Lower leg skin (tissue), 4 donors: ENCODE data around the gene KCNK13. TPM values are rescaled to one million over a fixed set of nuclear protein-coding genes. Genes with fewer than 3 reads are reported as not detected.

Experiments
- DNase-seq, 2 donors: peaks; one replicate each; pipeline ENCODE4 v3.0.0-alpha.2; 2019; ENCODE audit warnings: low spot score in 2 of 2
- H3K4me3 ChIP-seq: fragments of 200-600 bp; sonication (generic); 2 replicates; pipeline ENCODE4 v1.5.1; 2017; ENCODE audit warnings: mild to moderate bottlenecking, low read depth; ENCODE audit not compliant: poor library complexity, severe bottlenecking
- CTCF ChIP-seq, 3 donors: fragments of 450-650 bp; IDR thresholded peaks; one replicate each; pipeline ENCODE4 v1.5.1; 2016; ENCODE audit warnings: antibody characterized with exemption in 3 of 3, mild to moderate bottlenecking in 3 of 3, moderate library complexity in 2 of 3
- POLR2A ChIP-seq, 2 donors: fragments of 450-650 bp; IDR thresholded peaks; one replicate each; pipeline ENCODE4 v1.6.1; 2016 to 2017; ENCODE audit warnings: antibody characterized with exemption in 2 of 2, mild to moderate bottlenecking in 1 of 2, moderate library complexity in 1 of 2
- WGBS, 2 donors: methylation state at CpG; one replicate each; pipeline ENCODE4 v1.1.5; 2018; 5-methylcytosine and 5-hydroxymethylcytosine counted together
- intact Hi-C: fragments of 100-400 bp; cut with DNase I; formaldehyde crosslinking; loops from one replicate; pipeline ENCODE4 v1.15.0; 2023; ENCODE audit warnings: low total_unique reads
- total RNA-seq, 4 donors: library from RNA; depleted of rRNA; stranded (reverse); fragments of >200 nt; gene quantifications; one replicate each; pipeline ENCODE4 v1.1.0, GENCODE V29; 2016

Gene KCNK13
- total RNA-seq, 4 donors from 2014 or later = 0.12 to 0.46 (median 0.16) TPM; not detected in 1

GRCh38 chr14:90027842-90028241 is 34.0 kb upstream of the KCNK13 start:
- 80 to 92% methylated on average over 1 of the region's 1 CpG for WGBS, 2 donors
- DNase-seq = no peak
- H3K4me3 ChIP-seq = no peak overlapping the region
- no peak for TF ChIP-seq CTCF (IDR thresholded peaks at IDR 0.05)
- no peak for TF ChIP-seq POLR2A (IDR thresholded peaks at IDR 0.05)
- intact Hi-C loops = no loop called here

DNA sequence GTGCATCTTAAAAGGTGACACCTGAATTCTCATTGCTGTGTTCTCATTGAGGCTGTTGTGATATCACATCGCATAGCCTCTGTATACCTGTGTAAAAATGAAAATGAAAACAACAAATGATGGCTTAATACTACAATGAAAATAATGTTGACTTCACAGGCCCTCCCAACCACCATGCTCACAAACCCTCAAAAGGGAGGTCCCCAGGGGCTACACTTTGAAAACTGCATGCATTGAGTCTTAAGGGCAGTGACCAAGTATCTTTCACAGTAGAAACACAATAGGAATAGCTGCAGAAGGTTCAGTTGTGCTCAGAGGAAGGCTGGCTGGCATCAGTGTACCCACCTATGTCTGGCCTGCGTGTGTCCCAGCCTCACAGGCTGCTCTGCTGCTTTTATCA is 27.6 kb upstream of the KCNK13 start:
- TF ChIP-seq POLR2A (IDR thresholded peaks at IDR 0.05) = no peak
- no peak for TF ChIP-seq CTCF (IDR thresholded peaks at IDR 0.05)
- intact Hi-C loops = no loop called here

DNA sequence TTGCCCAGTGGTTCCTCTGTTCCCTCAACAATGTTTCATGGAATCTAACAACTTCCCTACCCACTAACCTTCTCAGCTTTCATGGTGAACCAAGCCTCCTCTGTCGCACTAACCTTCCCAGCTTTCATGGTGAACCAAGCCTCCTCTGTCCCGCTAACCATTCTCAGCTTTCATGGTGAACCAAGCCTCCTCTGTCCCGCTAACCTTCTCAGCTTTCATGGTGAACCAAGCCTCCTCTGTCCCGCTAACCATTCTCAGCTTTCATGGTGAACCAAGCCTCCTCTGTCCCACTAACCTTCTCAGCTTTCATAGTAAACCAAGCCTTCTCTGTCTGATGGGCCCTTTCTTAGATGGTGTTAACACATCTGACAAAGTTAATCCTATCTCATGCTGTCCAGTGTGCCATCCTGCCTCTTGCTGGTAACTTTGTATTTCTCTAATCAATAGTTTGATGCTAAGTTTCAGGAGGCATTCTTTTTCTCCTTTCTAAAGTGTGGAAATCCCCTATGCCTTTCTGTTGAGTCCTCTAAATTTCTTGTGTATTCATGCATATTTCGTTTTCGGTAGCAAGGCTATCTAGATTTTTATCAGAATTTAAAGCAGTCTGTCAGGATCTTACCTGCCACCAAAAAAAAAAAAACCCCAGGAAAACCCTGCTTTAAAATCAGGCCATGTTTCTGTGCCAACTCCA is 26.8 kb upstream of the KCNK13 start:
- intact Hi-C loops = no loop called here
- TF ChIP-seq CTCF (IDR thresholded peaks at IDR 0.05) = no peak
- no peak for TF ChIP-seq POLR2A (IDR thresholded peaks at IDR 0.05)
- H3K4me3 ChIP-seq = no peak overlapping the region
- DNase-seq = no peak
- 82 to 84% methylated on average over 6 of the region's 6 CpGs for WGBS, 2 donors

More for the DNA sequence above, 27.6 kb upstream of the KCNK13 start:
- DNase-seq = no peak
- no peak overlapping the region for H3K4me3 ChIP-seq
- WGBS, 2 donors = 98 to 100% methylated on average over 2 of the region's 2 CpGs

- H3K4me3 ChIP-seq = no peak overlapping the region
- peak in 1 of 2 donors; percentile 23 for DNase-seq
- 96 to 97% methylated on average over 11 of the region's 11 CpGs for WGBS, 2 donors
- intact Hi-C loops = no loop called here
- no peak for TF ChIP-seq POLR2A (IDR thresholded peaks at IDR 0.05)
- no peak for TF ChIP-seq CTCF (IDR thresholded peaks at IDR 0.05)
Observed at GRCh38 chr14:90039253-90040010, 22.4 kb upstream of the KCNK13 start.

GRCh38 chr14:90040411-90040810 is 21.4 kb upstream of the KCNK13 start:
- WGBS, 2 donors = 80 to 83% methylated on average over 3 of the region's 3 CpGs
- TF ChIP-seq CTCF (IDR thresholded peaks at IDR 0.05) (no peak), POLR2A (IDR thresholded peaks at IDR 0.05) (no peak)
- no peak overlapping the region for H3K4me3 ChIP-seq
- intact Hi-C loops = no loop called here
- DNase-seq = peak in 1 of 2 donors; percentile 39
